H1 (cell line): Measurements from ENCODE around the gene CCDC91. TPM values are rescaled to one million over a fixed set of nuclear protein-coding genes. Genes with fewer than 3 reads are reported as not detected.

ENCODE experiments used
- CTCF ChIA-PET: fragments of 300-600 bp; sonication (Branson Sonifier 250); formaldehyde crosslinking; loops from one replicate; lab custom pipeline; 2021; ENCODE audit not compliant: partially characterized antibody; lab: Charles Lee
- POLR2A ChIA-PET: fragments of 300-600 bp; sonication (Branson Sonifier 250); formaldehyde crosslinking; loops from one replicate; lab custom pipeline; 2021; ENCODE audit warnings: inconsistent platforms; ENCODE audit not compliant: partially characterized antibody; lab: Charles Lee
- DNase-seq, 2 experiments: peaks; one replicate each; pipeline versions ENCODE4 v3.0.0 to v3.0.0-alpha.2; 2010 to 2022; ENCODE audit warnings: low spot score in 2 of 2, low read depth in 1 of 2, mixed read lengths in 1 of 2
- FAIRE-seq: peaks from 2 replicates; lab custom pipeline; 2011; peaks lifted over from hg19 to GRCh38; lab: Jason Lieb, UNC
- H2AFZ ChIP-seq: 2 replicates; pipeline ENCODE4 v1.8.1; 2012; ENCODE audit warnings: low read length, inconsistent platforms
- H2AK5ac ChIP-seq: 2 replicates; pipeline ENCODE4 v1.6.1; 2013; ENCODE audit warnings: low read depth, low read length
- H2BK120ac ChIP-seq: replicated peaks from 2 replicates; pipeline ENCODE3; 2013; ENCODE audit warnings: low read depth, low read length, inconsistent platforms
- H2BK12ac ChIP-seq: 2 replicates; pipeline ENCODE4 v1.6.1; 2013; ENCODE audit warnings: low read depth, low read length
- H2BK15ac ChIP-seq: 2 replicates; pipeline ENCODE4 v1.6.1; 2013; ENCODE audit warnings: low read length
- H2BK20ac ChIP-seq: 2 replicates; pipeline ENCODE4 v1.6.1; 2013; ENCODE audit warnings: low read length
- H2BK5ac ChIP-seq: 2 replicates; pipeline ENCODE4 v1.6.1; 2013; ENCODE audit warnings: low read depth, low read length
- H3K14ac ChIP-seq: 2 replicates; pipeline ENCODE4 v1.6.1; 2013; ENCODE audit warnings: inconsistent platforms; ENCODE audit not compliant: insufficient read length
- H3K18ac ChIP-seq: 2 replicates; pipeline ENCODE4 v1.6.1; 2013; ENCODE audit warnings: low read length; ENCODE audit errors: extremely low read depth
- H3K23ac ChIP-seq: 2 replicates; pipeline ENCODE4 v1.6.1; 2013; ENCODE audit warnings: inconsistent platforms; ENCODE audit not compliant: insufficient read length
- H3K23me2 ChIP-seq: 2 replicates; pipeline ENCODE4 v1.6.1; 2013; ENCODE audit warnings: low read depth, low read length
- H3K27ac ChIP-seq: 2 replicates; pipeline ENCODE4 v1.6.1; 2011; ENCODE audit warnings: low read depth, low read length, inconsistent platforms
- H3K27me3 ChIP-seq, 4 experiments: replicated peaks in 1 of 4; 1 replicate in 1 of 4; 2 replicates in 3 of 4; pipeline versions ENCODE4 v1.6.1 to v1.8.1; 2011 to 2013; ENCODE audit warnings: low read length in 3 of 4, mild to moderate bottlenecking in 3 of 4, inconsistent platforms in 2 of 4, mixed read lengths in 2 of 4, moderate library complexity in 1 of 4; ENCODE audit not compliant: control insufficient read depth in 3 of 4, insufficient read depth in 3 of 4; ENCODE audit errors: extremely low read depth in 1 of 4
- H3K36me3 ChIP-seq, 4 experiments: 2 replicates each; pipeline versions ENCODE4 v1.6.1 to v1.8.1; 2011 to 2013; ENCODE audit warnings: mild to moderate bottlenecking in 4 of 4, low read length in 3 of 4, moderate library complexity in 2 of 4, control low read depth in 1 of 4, inconsistent platforms in 1 of 4; ENCODE audit not compliant: insufficient read depth in 4 of 4, control insufficient read depth in 2 of 4
- H3K4ac ChIP-seq: replicated peaks from 2 replicates; pipeline ENCODE3; 2013; ENCODE audit warnings: low read length, low read depth, mixed read lengths, inconsistent platforms; ENCODE audit not compliant: insufficient read length
- H3K4me1 ChIP-seq, 4 experiments: replicated peaks in 1 of 4; 1 replicate in 1 of 4; 2 replicates in 3 of 4; pipeline versions ENCODE4 v1.6.1 to v1.8.1; 2011 to 2013; ENCODE audit warnings: low read length in 3 of 4, inconsistent platforms in 2 of 4, mixed read lengths in 1 of 4; ENCODE audit not compliant: insufficient read depth in 4 of 4, control insufficient read depth in 3 of 4
- H3K4me2 ChIP-seq, 2 experiments: 2 replicates each; pipeline versions ENCODE4 v1.6.1 to v1.8.1; 2011 to 2013; ENCODE audit warnings: low read depth in 2 of 2, low read length in 2 of 2, control low read depth in 1 of 2, inconsistent platforms in 1 of 2, mild to moderate bottlenecking in 1 of 2; ENCODE audit not compliant: insufficient read depth in 1 of 2
- H3K4me3 ChIP-seq, 4 experiments: fragments of 200-600, 300-600 bp in 1 of 4; sonication (generic), shearing (Covaris generic), sonication (Bioruptor Twin) in 1 of 4; 2 replicates each; pipeline versions ENCODE4 v1.5.1 to v1.8.1; 2011 to 2016; ENCODE audit warnings: low read length in 4 of 4, low read depth in 3 of 4, control low read depth in 2 of 4, inconsistent platforms in 2 of 4, mild to moderate bottlenecking in 2 of 4, mixed read lengths in 1 of 4, moderate library complexity in 1 of 4; ENCODE audit not compliant: insufficient read depth in 2 of 4; ENCODE audit errors: extremely low read depth in 1 of 4
- H3K56ac ChIP-seq: replicated peaks from 2 replicates; pipeline ENCODE3; 2013; ENCODE audit warnings: low read depth, mild to moderate bottlenecking, mixed read lengths, low read length, inconsistent platforms; ENCODE audit not compliant: insufficient read length
- H3K79me1 ChIP-seq: 2 replicates; pipeline ENCODE4 v1.6.1; 2013; ENCODE audit warnings: low read depth, low read length, control low read depth
- H3K79me2 ChIP-seq, 2 experiments: 2 replicates each; pipeline versions ENCODE4 v1.6.1 to v1.8.1; 2012 to 2013; ENCODE audit warnings: low read length in 2 of 2, mild to moderate bottlenecking in 2 of 2, inconsistent platforms in 1 of 2; ENCODE audit not compliant: insufficient read depth in 2 of 2, control insufficient read depth in 1 of 2
- H3K9ac ChIP-seq, 4 experiments: replicated peaks in 1 of 4; 1 replicate in 1 of 4; 2 replicates in 3 of 4; pipeline versions ENCODE4 v1.6.1 to v1.8.1; 2011 to 2013; ENCODE audit warnings: low read depth in 3 of 4, low read length in 3 of 4, control low read depth in 2 of 4, mild to moderate bottlenecking in 2 of 4, moderate library complexity in 2 of 4, inconsistent platforms in 1 of 4; ENCODE audit errors: extremely low read depth in 1 of 4
- H3K9me3 ChIP-seq, 2 experiments: 2 replicates each; pipeline versions ENCODE4 v1.6.1 to v1.8.1; 2012 to 2013; ENCODE audit warnings: mild to moderate bottlenecking in 2 of 2, moderate library complexity in 2 of 2, control low read depth in 1 of 2, inconsistent platforms in 1 of 2, low read depth in 1 of 2, low read length in 1 of 2, mixed read lengths in 1 of 2; ENCODE audit not compliant: insufficient read depth in 2 of 2
- H4K20me1 ChIP-seq, 2 experiments: replicated peaks in 1 of 2; 2 replicates each; pipeline versions ENCODE3 to v1.8.1; 2011 to 2013; ENCODE audit warnings: inconsistent platforms in 2 of 2, low read length in 2 of 2, mild to moderate bottlenecking in 1 of 2; ENCODE audit not compliant: insufficient read depth in 2 of 2, control insufficient read depth in 1 of 2
- H4K5ac ChIP-seq: 2 replicates; pipeline ENCODE4 v1.6.1; 2013; ENCODE audit warnings: low read length, low read depth, mixed read lengths, inconsistent platforms; ENCODE audit not compliant: insufficient read length
- H4K8ac ChIP-seq: 2 replicates; pipeline ENCODE4 v1.8.0; 2013; ENCODE audit warnings: mild to moderate bottlenecking, moderate library complexity, low read length, inconsistent platforms; ENCODE audit not compliant: insufficient read depth; ENCODE audit errors: extremely low read depth
- H4K91ac ChIP-seq: replicated peaks from 2 replicates; pipeline ENCODE3; 2013; ENCODE audit warnings: low read length, mixed read lengths, inconsistent platforms; ENCODE audit not compliant: insufficient read length
- GTF2F1 ChIP-seq: IDR thresholded peaks from 2 replicates; pipeline ENCODE4 v1.6.1; 2012; ENCODE audit warnings: low read depth, low read length, improper control_type of control experiment, borderline replicate concordance
- POLR2AphosphoS5 ChIP-seq: IDR thresholded peaks from 2 replicates; pipeline ENCODE4 v1.6.1; 2011; ENCODE audit warnings: low read depth, low read length
- SIN3A ChIP-seq, 2 experiments: IDR thresholded peaks in 1 of 2; conservative IDR thresholded peaks in 1 of 2; 2 replicates each; pipeline ENCODE4 v1.6.1; 2011 to 2012; ENCODE audit warnings: low read length in 2 of 2, improper control_type of control experiment in 1 of 2, low read depth in 1 of 2, mild to moderate bottlenecking in 1 of 2
- SIX5 ChIP-seq: IDR thresholded peaks from 2 replicates; pipeline ENCODE4 v1.6.1; 2011; ENCODE audit warnings: mild to moderate bottlenecking, low read depth, low read length
- SP4 ChIP-seq: IDR thresholded peaks from 2 replicates; pipeline ENCODE4 v1.6.1; 2012; ENCODE audit warnings: low read length, inconsistent platforms
- TAF7 ChIP-seq: optimal IDR thresholded peaks from 2 replicates; pipeline ENCODE3; 2011; ENCODE audit warnings: low read depth, mild to moderate bottlenecking, inconsistent platforms, low read length, moderate library complexity, borderline replicate concordance
- WGBS, 2 experiments: shearing (Covaris generic) in 1 of 2; methylation state at CpG; one replicate each; pipeline versions ENCODE4 v1.1.6 to v1.1.7; 2013 to 2015; ENCODE audit warnings: low lambda C conversion rate in 2 of 2, mixed read lengths in 2 of 2, inconsistent platforms in 1 of 2, low coverage in 1 of 2, missing lambda C conversion rate in 1 of 2; ENCODE audit not compliant: insufficient replicate concordance in 2 of 2, insufficient coverage in 1 of 2, insufficient read length in 1 of 2; ENCODE audit errors: extremely low coverage in 1 of 2, missing lambda C conversion rate in 1 of 2; 5-methylcytosine and 5-hydroxymethylcytosine counted together
- polyA plus RNA-seq, 7 experiments: library from polyadenylated mRNA; depleted of rRNA in 3 of 7; stranded (reverse) in 5 of 7; unstranded in 2 of 7; fragments of >200 nt in 5 of 7; fragments of 200-250 nt in 2 of 7; gene quantifications; 1 replicate in 5 of 7; 2 replicates in 1 of 7; 4 replicates in 1 of 7; pipeline versions ENCODE4 v1.2.1 to v1.2.3, GENCODE V29; 2011 to 2013; ENCODE audit warnings: missing spikeins in 2 of 7, mixed read lengths in 2 of 7
- total RNA-seq: library from RNA; stranded (reverse); fragmentation: NEBNext Ultra II Directional; extraction: Animal tissue kit (Norgen Biotek cat#: 25700); gene quantifications from 2 replicates; pipeline ENCODE4 v1.2.1, GENCODE V29; 2021

CCDC91 gene
- total and polyA plus RNA-seq, 2 of the 8 experiments (the other 6 are each of a cell fraction or from before 2014, with no cell fraction given) = 8.6 to 23.1 TPM

GRCh38 chr12:28421374-28421773, 231.1 kb downstream of the CCDC91 start:
- Histone ChIP-seq H2BK20ac (no peak overlapping the region), H2BK12ac (no peak overlapping the region), H3K9ac (no peak overlapping the region), H3K4me3 (no peak overlapping the region), H3K79me2 (no peaks in the 10 kb centered on the region), H3K23me2 (no peaks in the 10 kb centered on the region), H2AK5ac (no peak overlapping the region), H3K4me2 (no peak overlapping the region), H2BK120ac (no peak overlapping the region), H4K91ac (no peak overlapping the region), H3K4ac (no peak overlapping the region), H3K14ac (no peak overlapping the region), H4K5ac (no peak overlapping the region), H2BK5ac (no peak overlapping the region), H3K9me3 (no peaks in the 10 kb centered on the region; a peak in 1 of 4 replicates), H3K27ac (no peak overlapping the region), H4K20me1 (no peaks in the 10 kb centered on the region), H2BK15ac (no peak overlapping the region), H4K8ac (no peak overlapping the region), H3K4me1 (peaks cover 0 to 3% (median 2%) of the 10 kb centered on the region in 4 experiments; a peak in 4 of 7 replicates), H3K56ac (no peak overlapping the region), H3K27me3 (no peaks in the 10 kb centered on the region), H3K18ac (no peak overlapping the region), H2AFZ (no peak overlapping the region), H3K36me3 (no peaks in the 10 kb centered on the region), H3K23ac (no peak overlapping the region), H3K79me1 (no peaks in the 10 kb centered on the region)
- ChIA-PET POLR2A (no interaction called here), CTCF (no interaction called here)
- no peak for DNase-seq
- no peak for FAIRE-seq
- no peak for TF ChIP-seq SIN3A (conservative IDR thresholded peaks at IDR 0.05 in 1 of 2, IDR thresholded peaks at IDR 0.05 in 1 of 2; ENCODE audit: low read depth in 1 of 2, low read length in 2 of 2)
- no peak for TF ChIP-seq TAF7
- no peak for TF ChIP-seq POLR2AphosphoS5
- TF ChIP-seq SP4 = no peak
- TF ChIP-seq SIX5 = no peak
- no peak for TF ChIP-seq GTF2F1
- 80% methylated on average over 1 of the region's 1 CpG; no CpG with 5 or more reads in 1 of the 2 experiments for WGBS, 2 experiments
